H54 (cell line): ENCODE measurements around the gene MACROD1.
A peak's percentile ranks its signal among the peaks of the same experiment; 100 is the strongest.

Source experiments
- DNase-seq: peaks from one replicate; pipeline ENCODE4 v3.0.0; 2011; ENCODE audit warnings: low spot score, mixed read lengths; ENCODE audit not compliant: insufficient read length
- FAIRE-seq: peaks from 3 replicates; lab custom pipeline; 2011; peaks lifted over from hg19 to GRCh38; lab: Jason Lieb, UNC
- POLR2A ChIP-seq: IDR thresholded peaks from 2 replicates; pipeline ENCODE4 v1.6.1; 2011; ENCODE audit warnings: low read depth, mild to moderate bottlenecking, low read length

MACROD1 gene

GRCh38 chr11:64062185-64063039 is 103.5 kb downstream of the MACROD1 start:
- TF ChIP-seq POLR2A: no peak
- FAIRE-seq (no peak), DNase-seq (no peak)

GRCh38 chr11:64060861-64061444 is 105.0 kb downstream of the MACROD1 start:
- DNase-seq (peak; percentile 78), FAIRE-seq (no peak)
- peak; percentile 67 for TF ChIP-seq POLR2A

DNA sequence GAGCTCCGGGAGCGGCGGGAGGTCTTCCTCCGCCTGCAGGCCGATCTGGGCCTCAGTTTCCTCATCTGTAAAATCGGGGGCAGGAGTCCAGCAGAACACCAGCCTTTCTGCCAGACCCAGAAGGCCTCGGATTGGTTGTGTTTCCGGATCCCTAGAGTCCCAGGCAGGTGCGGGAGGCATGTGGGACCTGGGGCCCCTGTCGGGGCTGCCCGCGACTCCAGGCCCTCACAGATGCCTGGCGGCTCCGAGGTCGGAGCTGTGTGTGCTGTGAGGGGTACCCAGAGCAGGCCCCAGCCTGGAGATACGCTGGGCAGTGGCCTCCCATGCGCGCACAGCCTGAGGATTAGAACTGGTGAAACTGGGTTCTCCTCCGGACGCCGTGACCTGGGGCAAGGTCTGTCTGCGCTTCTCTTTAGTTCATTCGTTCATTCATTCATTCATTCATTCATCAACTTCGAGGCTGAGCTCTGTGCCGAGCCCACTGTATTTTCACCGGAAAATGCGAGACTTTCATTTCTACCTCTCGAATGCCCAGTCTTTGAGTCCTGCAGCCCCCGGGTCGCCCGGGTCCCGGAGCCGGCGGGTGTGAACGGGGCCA is 105.6 kb downstream of the MACROD1 start:
- no peak for TF ChIP-seq POLR2A
- FAIRE-seq (no peak), DNase-seq (no peak)

DNA sequence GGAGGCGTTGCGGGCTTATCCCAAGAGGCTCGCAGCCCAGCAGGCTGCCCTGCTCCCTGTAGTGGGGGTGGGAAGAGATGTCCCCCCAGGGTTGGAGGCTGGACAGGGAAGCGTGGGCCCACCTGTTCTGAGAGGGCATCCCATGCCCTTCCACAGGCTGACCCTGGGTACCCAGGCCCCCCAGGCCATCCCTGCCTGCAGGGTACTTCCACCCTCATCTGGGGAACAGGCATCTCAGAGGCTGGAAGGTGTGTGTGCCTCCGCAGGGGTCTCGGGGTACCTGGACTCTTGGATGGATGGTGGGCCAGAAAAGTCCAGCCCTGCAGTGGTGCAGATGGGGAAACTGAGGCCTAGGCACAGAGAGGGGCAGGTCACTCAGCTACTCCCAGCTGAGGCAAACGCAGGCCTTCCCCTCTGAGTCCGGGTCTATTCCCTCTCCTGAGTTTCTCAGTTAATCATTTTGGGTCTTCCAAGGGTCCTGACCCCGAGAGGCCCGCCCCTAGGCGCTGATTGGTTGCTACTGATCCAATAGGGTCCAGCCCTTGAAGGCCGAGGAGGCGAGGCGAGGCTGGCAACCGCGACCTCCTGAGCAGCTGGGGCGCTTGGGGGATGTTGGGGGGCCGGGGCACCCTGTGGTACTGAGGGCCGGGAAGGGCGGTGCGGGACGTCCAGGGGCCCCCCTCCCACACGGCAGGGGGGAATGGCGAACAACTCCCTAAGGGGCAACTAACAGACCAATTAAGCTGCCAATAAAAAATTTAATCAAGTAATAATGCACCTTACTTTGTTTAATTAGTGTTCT is 106.4 kb downstream of the MACROD1 start:
- FAIRE-seq (no peak), DNase-seq (no peak)
- no peak for TF ChIP-seq POLR2A

- no peak for TF ChIP-seq POLR2A
- FAIRE-seq (no peak), DNase-seq (peak; percentile 68)
These were observed 107.4 kb downstream of the MACROD1 start for GRCh38 chr11:64058494-64058893.

GRCh38 chr11:64057890-64058289 is 108.0 kb downstream of the MACROD1 start:
- no peak for DNase-seq
- no peak for TF ChIP-seq POLR2A
- no peak for FAIRE-seq

- FAIRE-seq: no peak
- DNase-seq: no peak
- TF ChIP-seq POLR2A: no peak
These were observed 109.1 kb downstream of the MACROD1 start for GRCh38 chr11:64056861-64057260.

- FAIRE-seq: no peak
- DNase-seq: no peak
- TF ChIP-seq POLR2A: no peak
These were observed 109.6 kb downstream of the MACROD1 start for GRCh38 chr11:64056213-64056785.

GRCh38 chr11:64055077-64055476 is 110.8 kb downstream of the MACROD1 start:
- TF ChIP-seq POLR2A: no peak
- FAIRE-seq (no peak), DNase-seq (no peak)

DNA sequence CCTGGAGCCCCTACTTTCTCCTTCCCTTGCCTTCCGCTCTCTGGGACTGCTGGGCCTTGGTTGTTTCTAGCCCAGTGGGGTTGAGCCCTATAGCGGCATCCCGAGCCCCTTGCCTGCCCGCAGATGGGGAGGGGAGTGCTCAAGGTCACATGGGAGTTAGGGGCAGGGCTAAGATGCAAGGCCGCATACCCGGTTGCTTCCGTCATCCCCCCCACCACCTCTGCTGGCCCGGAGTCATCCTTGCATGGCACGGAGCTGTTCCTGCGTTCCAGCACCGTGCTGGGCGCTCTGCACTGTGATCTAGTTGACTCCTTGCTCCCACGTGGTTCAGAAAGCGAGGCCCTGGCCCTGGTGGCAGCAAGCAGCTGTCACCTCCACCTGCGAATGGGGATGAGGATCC is 112.2 kb downstream of the MACROD1 start:
- FAIRE-seq: no peak
- DNase-seq: no peak
- no peak for TF ChIP-seq POLR2A

- FAIRE-seq (no peak), DNase-seq (no peak)
- TF ChIP-seq POLR2A: no peak
These were observed 112.8 kb downstream of the MACROD1 start for GRCh38 chr11:64052938-64053622.

DNA sequence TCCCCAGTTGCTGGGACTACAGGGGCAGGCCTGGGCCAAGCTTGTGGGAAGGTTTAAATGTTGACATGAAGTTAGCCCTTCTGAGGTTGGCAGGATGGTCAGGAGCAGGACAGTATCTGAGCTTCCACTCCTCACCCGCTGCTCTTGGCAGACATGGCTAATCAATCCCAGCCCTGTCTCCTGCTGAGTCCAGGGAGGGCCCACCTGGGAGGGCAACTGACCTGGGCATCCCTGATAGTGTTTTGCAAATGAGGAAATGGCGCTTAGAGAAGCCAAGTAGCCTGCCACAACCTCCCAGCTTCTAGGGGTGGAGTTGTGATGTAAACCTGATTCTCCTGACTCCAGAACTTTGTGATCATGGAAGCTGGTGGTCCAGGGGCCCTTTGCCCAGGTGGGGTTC is 113.5 kb downstream of the MACROD1 start:
- FAIRE-seq (no peak), DNase-seq (no peak)
- no peak for TF ChIP-seq POLR2A

GRCh38 chr11:64051297-64051696 is 114.6 kb downstream of the MACROD1 start:
- DNase-seq (no peak), FAIRE-seq (no peak)
- no peak for TF ChIP-seq POLR2A
